Measurements from ENCODE around the gene RNF168. TPM values are rescaled to one million over a fixed set of nuclear protein-coding genes. Genes with fewer than 3 reads are reported as not detected.

The RNF168 gene
- total RNA-seq, 1 experiment from 2014 or later, result 19.4 TPM

Small RNA genes within 50 kb of the gene (small RNA-seq; reads per million reads assigned to genes)
- gene AC083822.1, result not detected
- gene AC117490.1, result not detected
- 0.50 reads per million for gene RPS29P3

Other genes starting within 250 kb of the RNF168 start
- gene PCYT1A, start 216.0 kb downstream of the RNF168 start, total RNA-seq (2014; rRNA removed; shearing (Covaris generic)), result 30.6 and 51.8 TPM in 2 replicates
- gene DYNLT2B, start 185.5 kb downstream of the RNF168 start, total RNA-seq (2014; rRNA removed; shearing (Covaris generic)), result 11.1 and 15.5 TPM in 2 replicates
- gene TM4SF19, start 165.4 kb downstream of the RNF168 start, total RNA-seq (2014; rRNA removed; shearing (Covaris generic)), result not detected in 2 replicates
- 7.0 and 9.3 TPM in 2 replicates for gene UBXN7, start 71.3 kb downstream of the RNF168 start, total RNA-seq (2014; rRNA removed; shearing (Covaris generic))
- gene SMCO1, start 11.6 kb upstream of the RNF168 start, total RNA-seq (2014; rRNA removed; shearing (Covaris generic)), result not detected in 2 replicates
- 4.2 and 5.3 TPM in 2 replicates for gene WDR53, start 64.8 kb upstream of the RNF168 start, total RNA-seq (2014; rRNA removed; shearing (Covaris generic))
- 10.6 and 12.7 TPM in 2 replicates for gene FBXO45, start 64.9 kb upstream of the RNF168 start, total RNA-seq (2014; rRNA removed; shearing (Covaris generic))
- gene NRROS, start 135.9 kb upstream of the RNF168 start, total RNA-seq (2014; rRNA removed; shearing (Covaris generic)), result not detected in 2 replicates
- 0.15 and 0.52 TPM in 2 replicates for gene CEP19, start 208.5 kb upstream of the RNF168 start, total RNA-seq (2014; rRNA removed; shearing (Covaris generic))
- 16.7 and 19.7 TPM in 2 replicates for gene PIGX, start 208.6 kb upstream of the RNF168 start, total RNA-seq (2014; rRNA removed; shearing (Covaris generic))
- 26.8 and 29.5 TPM in 2 replicates for gene PAK2, start 236.1 kb upstream of the RNF168 start, total RNA-seq (2014; rRNA removed; shearing (Covaris generic))

Measured in HT-29 (cell line).